Measurements from ENCODE around the gene PSMC4. TPM values are rescaled to one million over a fixed set of nuclear protein-coding genes. Genes with fewer than 3 reads are reported as not detected.

PSMC4 gene
- polyA plus RNA-seq, 4 donors: 70.4 to 111 (median 91.6) TPM

DNA sequence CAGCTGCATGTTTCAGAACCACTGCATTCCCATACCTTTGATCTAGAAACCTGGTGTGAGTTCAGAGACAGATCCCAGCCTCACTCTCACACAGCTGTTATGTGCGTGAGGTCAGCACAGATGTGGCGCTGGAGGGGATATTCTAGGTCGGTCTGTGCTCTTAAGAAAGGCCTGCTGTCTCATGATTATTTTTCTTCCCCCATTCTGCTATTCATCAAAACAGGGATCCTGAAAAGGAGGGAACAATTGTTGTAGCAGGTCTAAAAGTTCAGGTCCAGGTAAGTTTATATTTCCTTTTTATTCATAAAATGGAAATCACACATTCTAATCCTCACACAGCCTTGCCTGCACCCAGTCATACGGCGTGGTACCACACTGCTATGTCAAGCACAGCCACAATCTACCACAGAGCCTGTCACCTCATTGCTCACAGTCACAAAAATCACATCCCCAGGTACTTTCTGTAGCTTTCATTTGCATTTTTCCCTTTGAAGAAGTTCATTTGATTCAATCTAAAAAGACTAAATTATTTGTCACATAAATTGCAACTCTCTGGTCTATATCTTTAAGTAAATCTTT, 26.8 kb downstream of the PSMC4 start:
- FAIRE-seq (no peak), DNase-seq (no peak)
- Histone ChIP-seq H3K27me3 (ENCODE audit: control insufficient read depth in 3 of 3, insufficient read depth in 3 of 3, low read length in 3 of 3) (no peaks in the 10 kb centered on the region), H3K4me1 (ENCODE audit: control insufficient read depth in 3 of 3, insufficient read depth in 2 of 3, low read depth in 1 of 3, low read length in 2 of 3) (peaks cover 0 to 22% (median 10%) of the 10 kb centered on the region in 3 donors), H3K27ac (ENCODE audit: low read depth in 1 of 3, low read length in 2 of 3) (peak overlapping the region in 2 of 3 donors; percentile 78 to 96), H3K36me3 (ENCODE audit: control insufficient read depth in 3 of 3, insufficient read depth in 2 of 3, low read depth in 1 of 3, low read length in 3 of 3) (peaks cover 0 to 3% (median 0%) of the 10 kb centered on the region in 3 donors), H3K9me3 (ENCODE audit: control insufficient read depth in 2 of 2, insufficient read depth in 1 of 2, low read depth in 1 of 2, low read length in 1 of 2) (peaks cover 0 to 13% of the 10 kb centered on the region in 2 donors), H3K4me3 (ENCODE audit: low read depth in 1 of 3, low read length in 3 of 3) (peak overlapping the region in 2 of 3 donors; percentile 62 to 63)
- 78 to 89% (median 87%) methylated on average over 5 of the region's 5 CpGs for WGBS, 3 donors

DNA sequence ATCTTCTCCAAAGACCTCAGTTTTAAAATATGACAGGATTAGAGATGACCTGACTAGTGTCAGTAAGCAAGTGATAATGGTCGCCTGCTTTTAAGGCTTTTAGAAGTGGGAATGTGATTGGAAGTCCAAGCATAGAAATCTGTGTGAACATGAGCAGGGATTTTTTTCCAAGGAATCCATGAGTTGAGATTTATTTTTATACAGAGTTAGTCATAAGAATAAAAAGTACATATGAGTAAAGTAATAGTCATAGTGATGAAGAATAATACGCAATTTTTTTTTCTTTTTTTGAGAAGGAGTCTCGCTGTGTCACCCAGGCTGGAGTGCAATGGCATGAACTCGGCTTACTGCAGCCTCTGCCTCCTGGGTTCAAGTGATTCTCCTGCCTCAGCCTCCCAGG, 27.5 kb downstream of the PSMC4 start:
- 95 to 96% (median 95%) methylated on average over 4 of the region's 4 CpGs for WGBS, 3 donors
- peaks cover 0 to 22% (median 10%) of the 10 kb centered on the region in 3 donors for H3K4me1 ChIP-seq (ENCODE audit: control insufficient read depth in 3 of 3, insufficient read depth in 2 of 3, low read depth in 1 of 3, low read length in 2 of 3)
- DNase-seq (no peak), FAIRE-seq (no peak)
- no peak overlapping the region for H3K4me3 ChIP-seq (ENCODE audit: low read depth in 1 of 3, low read length in 3 of 3)
- H3K27me3 ChIP-seq (ENCODE audit: control insufficient read depth in 3 of 3, insufficient read depth in 3 of 3, low read length in 3 of 3): no peaks in the 10 kb centered on the region
- H3K9me3 ChIP-seq (ENCODE audit: control insufficient read depth in 2 of 2, insufficient read depth in 1 of 2, low read depth in 1 of 2, low read length in 1 of 2): peaks cover 0 to 6% of the 10 kb centered on the region in 2 donors
- H3K27ac ChIP-seq (ENCODE audit: low read depth in 1 of 3, low read length in 2 of 3): no peak overlapping the region
- peaks cover 0 to 3% (median 0%) of the 10 kb centered on the region in 3 donors for H3K36me3 ChIP-seq (ENCODE audit: control insufficient read depth in 3 of 3, insufficient read depth in 2 of 3, low read depth in 1 of 3, low read length in 3 of 3)

DNA sequence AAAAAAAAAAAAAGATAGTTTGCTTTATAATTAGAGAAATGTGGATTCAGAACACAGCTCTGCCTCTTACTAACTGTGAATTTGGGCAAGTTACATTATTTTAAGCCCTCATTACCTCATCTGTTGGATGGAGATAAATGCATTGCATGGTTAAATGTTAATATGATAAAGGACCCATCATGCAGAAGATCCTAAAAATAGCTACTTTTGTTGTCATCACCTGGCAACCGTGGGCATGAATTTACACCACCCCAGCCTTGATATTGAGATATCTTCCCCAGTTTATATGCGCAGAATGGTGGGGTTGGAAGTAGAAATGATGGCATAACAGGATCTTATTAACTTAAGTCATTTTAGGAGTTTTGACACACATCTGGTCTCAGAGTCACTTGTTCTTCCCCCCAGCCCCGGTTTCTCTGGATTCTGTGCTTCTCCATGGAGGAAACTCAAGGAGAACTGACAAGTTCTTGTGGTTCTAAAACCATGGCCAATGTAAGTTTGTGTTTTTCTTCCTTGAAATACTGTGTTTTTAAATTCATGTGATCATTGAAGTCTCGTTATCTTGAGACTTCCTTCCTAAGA, 34.8 kb downstream of the PSMC4 start:
- DNase-seq: no peak
- Histone ChIP-seq H3K9me3 (ENCODE audit: control insufficient read depth in 2 of 2, insufficient read depth in 1 of 2, low read depth in 1 of 2, low read length in 1 of 2) (no peaks in the 10 kb centered on the region), H3K4me1 (ENCODE audit: control insufficient read depth in 3 of 3, insufficient read depth in 2 of 3, low read depth in 1 of 3, low read length in 2 of 3) (no peaks in the 10 kb centered on the region), H3K36me3 (ENCODE audit: control insufficient read depth in 3 of 3, insufficient read depth in 2 of 3, low read depth in 1 of 3, low read length in 3 of 3) (peaks cover 0 to 7% (median 2%) of the 10 kb centered on the region in 3 donors), H3K27me3 (ENCODE audit: control insufficient read depth in 3 of 3, insufficient read depth in 3 of 3, low read length in 3 of 3) (no peaks in the 10 kb centered on the region), H3K4me3 (ENCODE audit: low read depth in 1 of 3, low read length in 3 of 3) (no peak overlapping the region), H3K27ac (ENCODE audit: low read depth in 1 of 3, low read length in 2 of 3) (no peak overlapping the region)
- 88 to 97% (median 93%) methylated on average over 4 of the region's 4 CpGs for WGBS, 3 donors
- FAIRE-seq: no peak

DNA sequence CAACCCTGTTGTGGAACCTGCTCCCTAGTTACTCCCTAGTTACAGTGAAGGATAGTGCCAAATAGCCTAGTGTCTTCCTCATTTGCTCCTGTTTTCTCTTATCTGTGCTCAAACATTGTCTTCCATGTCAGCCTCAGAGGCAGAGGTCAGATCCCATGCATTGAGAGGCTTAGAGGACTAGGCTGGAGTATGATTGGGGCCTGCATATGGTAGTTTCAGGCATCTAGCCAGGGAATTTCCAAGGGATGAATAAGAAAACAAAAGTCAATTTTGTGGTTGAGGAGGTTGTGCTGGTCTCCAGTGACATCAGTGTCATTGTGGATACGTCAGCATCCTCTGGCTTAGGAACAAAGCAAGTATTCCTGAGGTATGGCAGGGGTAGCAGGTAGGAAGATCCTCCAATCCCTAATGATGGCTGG, 35.3 kb downstream of the PSMC4 start:
- FAIRE-seq (no peak), DNase-seq (no peak)
- H3K9me3 ChIP-seq (ENCODE audit: control insufficient read depth in 2 of 2, insufficient read depth in 1 of 2, low read depth in 1 of 2, low read length in 1 of 2): no peaks in the 10 kb centered on the region
- no peak overlapping the region for H3K4me3 ChIP-seq (ENCODE audit: low read depth in 1 of 3, low read length in 3 of 3)
- WGBS, 3 donors: 71 to 93% (median 87%) methylated on average over 1 of the region's 1 CpG
- H3K27me3 ChIP-seq (ENCODE audit: control insufficient read depth in 3 of 3, insufficient read depth in 3 of 3, low read length in 3 of 3): no peaks in the 10 kb centered on the region
- H3K27ac ChIP-seq (ENCODE audit: low read depth in 1 of 3, low read length in 2 of 3): no peak overlapping the region
- H3K36me3 ChIP-seq (ENCODE audit: control insufficient read depth in 3 of 3, insufficient read depth in 2 of 3, low read depth in 1 of 3, low read length in 3 of 3): peaks cover 0 to 7% (median 2%) of the 10 kb centered on the region in 3 donors
- no peaks in the 10 kb centered on the region for H3K4me1 ChIP-seq (ENCODE audit: control insufficient read depth in 3 of 3, insufficient read depth in 2 of 3, low read depth in 1 of 3, low read length in 2 of 3)

DNA sequence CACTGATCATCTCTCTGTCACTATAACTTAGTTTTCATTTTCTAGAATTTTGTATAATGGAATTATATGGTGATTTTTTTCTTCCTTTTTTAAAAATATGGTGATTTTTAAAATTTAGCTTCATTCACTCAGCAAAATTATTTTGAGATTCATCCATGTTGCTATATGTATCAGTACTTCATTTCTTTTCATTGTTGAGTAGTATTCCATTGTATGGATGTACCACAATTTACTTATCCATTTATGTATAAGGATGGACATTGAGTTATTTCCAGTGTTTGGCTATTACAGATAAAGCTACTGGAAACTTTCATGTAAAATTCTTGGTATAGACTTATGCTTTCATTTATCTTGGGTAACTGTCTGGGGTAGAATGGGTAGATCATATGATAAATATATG, 38.7 kb downstream of the PSMC4 start:
- peaks cover 2 to 12% (median 9%) of the 10 kb centered on the region in 3 donors for H3K36me3 ChIP-seq (ENCODE audit: control insufficient read depth in 3 of 3, insufficient read depth in 2 of 3, low read depth in 1 of 3, low read length in 3 of 3)
- FAIRE-seq: no peak
- no peaks in the 10 kb centered on the region for H3K4me1 ChIP-seq (ENCODE audit: control insufficient read depth in 3 of 3, insufficient read depth in 2 of 3, low read depth in 1 of 3, low read length in 2 of 3)
- no peak overlapping the region for H3K4me3 ChIP-seq (ENCODE audit: low read depth in 1 of 3, low read length in 3 of 3)
- no peak for DNase-seq
- H3K9me3 ChIP-seq (ENCODE audit: control insufficient read depth in 2 of 2, insufficient read depth in 1 of 2, low read depth in 1 of 2, low read length in 1 of 2): peaks cover 0 to 5% of the 10 kb centered on the region in 2 donors
- no peak overlapping the region for H3K27ac ChIP-seq (ENCODE audit: low read depth in 1 of 3, low read length in 2 of 3)
- no peaks in the 10 kb centered on the region for H3K27me3 ChIP-seq (ENCODE audit: control insufficient read depth in 3 of 3, insufficient read depth in 3 of 3, low read length in 3 of 3)

DNA sequence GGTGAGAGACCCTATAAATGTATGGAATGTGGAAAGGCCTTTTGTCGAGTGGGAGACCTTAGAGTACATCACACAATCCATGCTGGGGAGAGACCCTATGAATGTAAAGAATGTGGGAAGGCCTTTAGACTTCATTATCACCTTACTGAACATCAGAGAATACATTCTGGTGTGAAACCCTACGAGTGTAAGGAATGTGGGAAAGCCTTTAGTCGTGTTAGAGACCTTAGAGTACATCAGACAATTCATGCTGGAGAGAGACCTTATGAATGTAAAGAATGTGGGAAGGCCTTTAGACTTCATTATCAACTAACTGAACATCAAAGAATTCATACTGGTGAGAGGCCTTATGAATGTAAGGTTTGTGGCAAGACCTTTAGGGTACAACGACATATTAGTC, 43.0 kb downstream of the PSMC4 start:
- no peak overlapping the region for H3K4me3 ChIP-seq (ENCODE audit: low read depth in 1 of 3, low read length in 3 of 3)

DNA sequence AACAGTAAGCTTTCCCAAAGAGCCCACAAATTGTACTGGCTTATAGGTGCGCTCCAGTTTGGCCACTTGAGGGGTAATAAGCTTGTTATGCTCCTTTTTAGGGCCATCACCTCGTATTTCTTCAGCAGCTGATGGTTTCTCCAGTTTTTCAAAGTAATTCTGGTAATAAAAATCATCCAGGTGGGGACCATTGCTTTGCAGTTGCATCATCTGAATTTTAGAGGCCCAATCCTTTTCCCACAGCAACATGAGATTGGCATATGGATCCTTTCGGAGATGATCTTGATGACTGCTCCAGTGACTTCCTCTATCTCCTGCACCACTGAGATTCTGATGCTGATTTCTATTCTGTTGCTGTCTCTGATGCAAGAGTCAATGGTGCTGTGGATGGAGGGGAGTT, 53.0 kb downstream of the PSMC4 start:
- peaks cover 7 to 42% of the 10 kb centered on the region in 2 donors for H3K9me3 ChIP-seq (ENCODE audit: control insufficient read depth in 2 of 2, insufficient read depth in 1 of 2, low read depth in 1 of 2, low read length in 1 of 2)

More for the DNA sequence above, 43.0 kb downstream of the PSMC4 start:
- WGBS, 3 donors: 94 to 96% (median 95%) methylated on average over 4 of the region's 4 CpGs
- Histone ChIP-seq H3K36me3 (ENCODE audit: control insufficient read depth in 3 of 3, insufficient read depth in 2 of 3, low read depth in 1 of 3, low read length in 3 of 3) (peaks cover 2 to 9% (median 5%) of the 10 kb centered on the region in 3 donors), H3K9me3 (ENCODE audit: control insufficient read depth in 2 of 2, insufficient read depth in 1 of 2, low read depth in 1 of 2, low read length in 1 of 2) (peaks cover 0 to 29% of the 10 kb centered on the region in 2 donors), H3K27me3 (ENCODE audit: control insufficient read depth in 3 of 3, insufficient read depth in 3 of 3, low read length in 3 of 3) (no peaks in the 10 kb centered on the region), H3K4me1 (ENCODE audit: control insufficient read depth in 3 of 3, insufficient read depth in 2 of 3, low read depth in 1 of 3, low read length in 2 of 3) (no peaks in the 10 kb centered on the region), H3K27ac (ENCODE audit: low read depth in 1 of 3, low read length in 2 of 3) (no peak overlapping the region)
- DNase-seq (no peak), FAIRE-seq (no peak)

DNA sequence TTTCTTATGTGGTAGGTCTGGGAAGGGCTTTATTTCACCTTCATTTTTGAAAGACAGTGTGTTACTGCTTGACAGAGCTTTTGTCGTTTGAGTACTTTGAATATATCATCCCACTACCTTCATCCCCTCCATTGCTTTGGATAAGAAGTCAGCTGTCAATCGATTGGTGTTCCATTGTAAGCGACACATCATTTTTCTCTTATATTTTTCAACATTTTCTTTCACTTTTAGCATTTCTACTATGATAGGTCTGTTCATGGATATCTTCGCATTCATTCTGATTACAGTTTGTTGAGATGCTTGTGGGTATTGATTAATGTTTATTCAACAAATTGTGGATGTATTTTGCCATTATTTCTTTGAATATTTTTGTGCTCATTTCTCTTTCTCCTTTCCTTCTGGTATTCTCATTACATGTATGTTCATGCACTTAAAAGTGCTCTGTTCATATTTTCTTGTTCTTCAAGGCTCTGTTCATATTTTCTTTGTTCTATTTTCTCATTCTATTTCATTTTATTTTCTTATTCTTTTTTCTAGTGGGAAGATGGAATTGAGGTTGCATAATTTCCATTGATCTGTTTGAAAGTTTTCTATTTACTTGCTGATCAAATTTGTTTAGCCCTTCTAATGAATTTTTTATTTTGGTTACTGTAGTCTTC, 55.1 kb downstream of the PSMC4 start:
- 93 to 98% (median 94%) methylated on average over 4 of the region's 4 CpGs for WGBS, 3 donors
- Histone ChIP-seq H3K27ac (ENCODE audit: low read depth in 1 of 3, low read length in 2 of 3) (no peak overlapping the region), H3K27me3 (ENCODE audit: control insufficient read depth in 3 of 3, insufficient read depth in 3 of 3, low read length in 3 of 3) (no peaks in the 10 kb centered on the region), H3K4me3 (ENCODE audit: low read depth in 1 of 3, low read length in 3 of 3) (no peak overlapping the region), H3K36me3 (ENCODE audit: control insufficient read depth in 3 of 3, insufficient read depth in 2 of 3, low read depth in 1 of 3, low read length in 3 of 3) (no peaks in the 10 kb centered on the region), H3K4me1 (ENCODE audit: control insufficient read depth in 3 of 3, insufficient read depth in 2 of 3, low read depth in 1 of 3, low read length in 2 of 3) (no peaks in the 10 kb centered on the region), H3K9me3 (ENCODE audit: control insufficient read depth in 2 of 2, insufficient read depth in 1 of 2, low read depth in 1 of 2, low read length in 1 of 2) (peaks cover 7 to 56% of the 10 kb centered on the region in 2 donors)
- FAIRE-seq: no peak
- no peak for DNase-seq

More for the DNA sequence above, 53.0 kb downstream of the PSMC4 start:
- no peaks in the 10 kb centered on the region for H3K36me3 ChIP-seq (ENCODE audit: control insufficient read depth in 3 of 3, insufficient read depth in 2 of 3, low read depth in 1 of 3, low read length in 3 of 3)
- FAIRE-seq (no peak), DNase-seq (no peak)
- no peaks in the 10 kb centered on the region for H3K27me3 ChIP-seq (ENCODE audit: control insufficient read depth in 3 of 3, insufficient read depth in 3 of 3, low read length in 3 of 3)
- no peak overlapping the region for H3K27ac ChIP-seq (ENCODE audit: low read depth in 1 of 3, low read length in 2 of 3)
- H3K4me1 ChIP-seq (ENCODE audit: control insufficient read depth in 3 of 3, insufficient read depth in 2 of 3, low read depth in 1 of 3, low read length in 2 of 3): no peaks in the 10 kb centered on the region
- no peak overlapping the region for H3K4me3 ChIP-seq (ENCODE audit: low read depth in 1 of 3, low read length in 3 of 3)
- 79 to 83% (median 80%) methylated on average over 3 of the region's 3 CpGs for WGBS, 3 donors
